ENCODE measurements around the gene ACOT7.

DNA sequence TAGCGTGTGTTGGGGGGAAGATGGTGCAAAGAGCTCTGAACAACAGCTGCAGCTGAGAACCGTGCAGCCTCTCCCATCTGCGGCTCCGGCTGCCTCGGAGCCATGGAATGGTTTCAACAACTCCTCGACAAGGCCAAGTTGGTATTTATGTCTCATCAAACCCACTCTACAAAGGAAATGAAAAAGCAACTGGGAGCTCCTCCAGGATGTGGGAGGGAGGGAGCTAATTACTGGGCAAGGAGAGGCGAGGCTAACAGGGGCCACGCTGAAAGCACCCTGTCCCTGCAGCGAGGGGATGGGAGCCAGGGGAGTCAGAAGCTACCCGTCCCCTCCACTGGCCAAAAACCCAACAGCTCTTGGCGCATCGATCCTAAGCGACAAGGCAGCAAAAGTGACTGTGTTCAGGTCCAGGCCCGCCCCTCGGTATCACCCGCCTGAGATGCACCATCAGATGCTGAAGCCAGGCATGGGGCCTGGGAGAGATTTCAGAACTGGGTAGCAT lies 63.1 kb downstream of the ACOT7 start:
- TF ChIP-seq, protein P1, sequence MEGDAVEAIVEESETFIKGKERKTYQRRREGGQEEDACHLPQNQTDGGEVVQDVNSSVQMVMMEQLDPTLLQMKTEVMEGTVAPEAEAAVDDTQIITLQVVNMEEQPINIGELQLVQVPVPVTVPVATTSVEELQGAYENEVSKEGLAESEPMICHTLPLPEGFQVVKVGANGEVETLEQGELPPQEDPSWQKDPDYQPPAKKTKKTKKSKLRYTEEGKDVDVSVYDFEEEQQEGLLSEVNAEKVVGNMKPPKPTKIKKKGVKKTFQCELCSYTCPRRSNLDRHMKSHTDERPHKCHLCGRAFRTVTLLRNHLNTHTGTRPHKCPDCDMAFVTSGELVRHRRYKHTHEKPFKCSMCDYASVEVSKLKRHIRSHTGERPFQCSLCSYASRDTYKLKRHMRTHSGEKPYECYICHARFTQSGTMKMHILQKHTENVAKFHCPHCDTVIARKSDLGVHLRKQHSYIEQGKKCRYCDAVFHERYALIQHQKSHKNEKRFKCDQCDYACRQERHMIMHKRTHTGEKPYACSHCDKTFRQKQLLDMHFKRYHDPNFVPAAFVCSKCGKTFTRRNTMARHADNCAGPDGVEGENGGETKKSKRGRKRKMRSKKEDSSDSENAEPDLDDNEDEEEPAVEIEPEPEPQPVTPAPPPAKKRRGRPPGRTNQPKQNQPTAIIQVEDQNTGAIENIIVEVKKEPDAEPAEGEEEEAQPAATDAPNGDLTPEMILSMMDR (IDR thresholded peaks at IDR 0.05), result no peak
- no peak for TF ChIP-seq EP300 (IDR thresholded peaks at IDR 0.05)
- TF ChIP-seq POLR2A (IDR thresholded peaks at IDR 0.05), result no peak
